H1 (cell line): ENCODE measurements around the gene DPP10. TPM values are rescaled to one million over a fixed set of nuclear protein-coding genes. Genes with fewer than 3 reads are reported as not detected.

Source experiments
- KDM1A ChIP-seq: fragments of 200-600, 300-600 bp; sonication (generic); IDR thresholded peaks from 2 replicates; pipeline ENCODE4 v1.7.1; 2016; ENCODE audit warnings: mild to moderate bottlenecking, low read length, borderline replicate concordance
- RBBP5 ChIP-seq: IDR thresholded peaks from 2 replicates; pipeline ENCODE4 v1.7.1; 2012; ENCODE audit warnings: low read depth, mild to moderate bottlenecking, inconsistent platforms, low read length, moderate library complexity, borderline replicate concordance
- TEAD4 ChIP-seq: IDR thresholded peaks from 2 replicates; pipeline ENCODE4 v1.6.1; 2012; ENCODE audit warnings: low read depth, low read length, inconsistent platforms, mixed read lengths
- ZNF274 ChIP-seq: IDR thresholded peaks from 2 replicates; pipeline ENCODE4 v1.7.0; 2012; ENCODE audit warnings: low read length, borderline replicate concordance; ENCODE audit errors: extremely low read depth
- polyA plus RNA-seq, 7 experiments: library from polyadenylated mRNA; depleted of rRNA in 3 of 7; stranded (reverse) in 5 of 7; unstranded in 2 of 7; fragments of >200 nt in 5 of 7; fragments of 200-250 nt in 2 of 7; gene quantifications; 1 replicate in 5 of 7; 2 replicates in 1 of 7; 4 replicates in 1 of 7; pipeline versions ENCODE4 v1.2.1 to v1.2.3, GENCODE V29; 2011 to 2013; ENCODE audit warnings: missing spikeins in 2 of 7, mixed read lengths in 2 of 7
- total RNA-seq: library from RNA; stranded (reverse); fragmentation: NEBNext Ultra II Directional; extraction: Animal tissue kit (Norgen Biotek cat#: 25700); gene quantifications from 2 replicates; pipeline ENCODE4 v1.2.1, GENCODE V29; 2021

The DPP10 gene
- total and polyA plus RNA-seq, 2 of the 8 experiments (the other 6 are each of a cell fraction or from before 2014, with no cell fraction given): 3.3 to 7.2 TPM

DNA sequence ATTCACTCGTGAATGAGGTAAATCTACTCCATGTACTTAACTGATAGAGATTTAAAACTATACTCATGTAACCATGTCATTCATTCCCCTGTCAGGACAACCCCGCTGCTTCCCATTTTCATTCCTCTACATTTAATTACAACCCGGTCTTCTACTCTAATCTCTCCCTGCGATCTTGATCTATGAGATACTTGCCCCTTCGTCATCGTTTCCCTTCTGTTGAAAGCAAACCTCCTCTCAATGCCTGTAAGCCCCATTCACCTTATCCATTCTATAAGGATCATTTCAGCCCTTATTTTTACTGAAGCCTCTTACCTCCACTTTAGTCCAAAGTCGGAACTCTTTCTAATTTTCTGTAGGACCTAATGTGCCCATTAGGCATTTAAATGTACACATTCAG is 492.6 kb downstream of the DPP10 start (continued):
- no peak for TF ChIP-seq RBBP5
- no peak for TF ChIP-seq KDM1A
- no peak for TF ChIP-seq TEAD4
- TF ChIP-seq ZNF274: no peak
- TF ChIP-seq, all 59 proteins: peak for 0
